SK-N-SH treated with all-trans-retinoic acid at 6 μM for 48 hours (cell line): Measurements from ENCODE around the gene SEMA3E.

ENCODE experiments used
- ATAC-seq: fragments of 200-7000 bp; cut with Tn5 transposase; 3 replicates; pipeline ENCODE4 v1.9.1; 2020; ENCODE audit warnings: mild to moderate bottlenecking, moderate library complexity
- BACH2 ChIP-seq: fragments of 250-450 bp; sonication (Bioruptor Pico); IDR thresholded peaks from 2 replicates; pipeline ENCODE4 v1.9.0; 2021; ENCODE audit warnings: mild to moderate bottlenecking, borderline replicate concordance
- CSDC2 ChIP-seq: fragments of 250-450 bp; sonication (Bioruptor Pico); IDR thresholded peaks from 2 replicates; pipeline ENCODE4 v1.5.0; 2020; ENCODE audit warnings: mild to moderate bottlenecking, moderate library complexity
- GLIS3 ChIP-seq: fragments of 250-450 bp; sonication (Bioruptor Pico); IDR thresholded peaks from 2 replicates; pipeline ENCODE4 v1.5.0; 2020; ENCODE audit warnings: mild to moderate bottlenecking, moderate library complexity
- ISL1 ChIP-seq: fragments of 250-450 bp; sonication (Bioruptor Pico); IDR thresholded peaks from 2 replicates; pipeline ENCODE4 v2.1.2; 2022; ENCODE audit warnings: mild to moderate bottlenecking, moderate library complexity
- OSR1 ChIP-seq: fragments of 250-450 bp; sonication (Bioruptor Pico); IDR thresholded peaks from 2 replicates; pipeline ENCODE4 v1.8.0; 2022; ENCODE audit warnings: moderate library complexity, mild to moderate bottlenecking, inconsistent platforms
- RARB ChIP-seq: fragments of 250-450 bp; sonication (Bioruptor Pico); IDR thresholded peaks from 2 replicates; pipeline ENCODE4 v1.8.0; 2021; ENCODE audit warnings: mild to moderate bottlenecking, moderate library complexity
- SNAI2 ChIP-seq: fragments of 250-450 bp; sonication (Bioruptor Pico); IDR thresholded peaks from 2 replicates; pipeline ENCODE4 v1.5.0; 2020; ENCODE audit warnings: mild to moderate bottlenecking, moderate library complexity
- TCF4 ChIP-seq: fragments of 250-450 bp; sonication (Bioruptor Pico); IDR thresholded peaks from 2 replicates; pipeline ENCODE4 v1.8.0; 2021; ENCODE audit warnings: mild to moderate bottlenecking, moderate library complexity, borderline replicate concordance
- TOX ChIP-seq: fragments of 250-450 bp; sonication (Bioruptor Pico); IDR thresholded peaks from 2 replicates; pipeline ENCODE4 v1.8.0; 2021; ENCODE audit warnings: mild to moderate bottlenecking, moderate library complexity, borderline replicate concordance
- ZC3H10 ChIP-seq: fragments of 250-450 bp; sonication (Bioruptor Pico); IDR thresholded peaks from 2 replicates; pipeline ENCODE4 v1.5.1; 2021; ENCODE audit warnings: mild to moderate bottlenecking, moderate library complexity
- ZFP3 ChIP-seq: fragments of 250-450 bp; sonication (Bioruptor Pico); IDR thresholded peaks from 2 replicates; pipeline ENCODE4 v1.5.0; 2020; ENCODE audit warnings: mild to moderate bottlenecking, moderate library complexity
- ZFP30 ChIP-seq: fragments of 450-650 bp; formaldehyde crosslinking; IDR thresholded peaks from 2 replicates; pipeline ENCODE4 v1.5.0; 2022; ENCODE audit warnings: mild to moderate bottlenecking, moderate library complexity
- ZNF565 ChIP-seq: fragments of 450-650 bp; formaldehyde crosslinking; conservative IDR thresholded peaks from 2 replicates; pipeline ENCODE4 v1.5.0; 2020; ENCODE audit warnings: low read depth, mild to moderate bottlenecking, moderate library complexity
- ZNF70 ChIP-seq: fragments of 450-650 bp; formaldehyde crosslinking; IDR thresholded peaks from 2 replicates; pipeline ENCODE4 v1.5.0; 2020; ENCODE audit warnings: mild to moderate bottlenecking, moderate library complexity
- ZNF8 ChIP-seq: fragments of 450-650 bp; formaldehyde crosslinking; IDR thresholded peaks from 2 replicates; pipeline ENCODE4 v1.5.0; 2020; ENCODE audit warnings: mild to moderate bottlenecking, moderate library complexity
- TF ChIP-seq, protein P1 (sequence below): fragments of 250-450 bp; sonication (Bioruptor Pico); IDR thresholded peaks from 2 replicates; pipeline ENCODE4 v1.8.0; 2020; ENCODE audit warnings: mild to moderate bottlenecking, moderate library complexity, borderline replicate concordance
- TF ChIP-seq, protein P2 (sequence below): fragments of 250-450 bp; sonication (Bioruptor Pico); IDR thresholded peaks from 2 replicates; pipeline ENCODE4 v1.5.1; 2021; ENCODE audit warnings: mild to moderate bottlenecking, moderate library complexity
- TF ChIP-seq, protein P3 (sequence below): fragments of 250-450 bp; sonication (Bioruptor Pico); IDR thresholded peaks from 2 replicates; pipeline ENCODE4 v1.8.0; 2021; ENCODE audit warnings: low read depth, mild to moderate bottlenecking, moderate library complexity, borderline replicate concordance
- TF ChIP-seq, protein P4 (sequence below): fragments of 250-450 bp; sonication (Bioruptor Pico); IDR thresholded peaks from 2 replicates; pipeline ENCODE4 v1.5.1; 2020; ENCODE audit warnings: low read depth, mild to moderate bottlenecking, moderate library complexity
- TF ChIP-seq, protein P5 (sequence below): fragments of 250-450 bp; sonication (Bioruptor Pico); IDR thresholded peaks from 2 replicates; pipeline ENCODE4 v1.5.0; 2020; ENCODE audit warnings: mild to moderate bottlenecking, moderate library complexity

SEMA3E gene

DNA sequence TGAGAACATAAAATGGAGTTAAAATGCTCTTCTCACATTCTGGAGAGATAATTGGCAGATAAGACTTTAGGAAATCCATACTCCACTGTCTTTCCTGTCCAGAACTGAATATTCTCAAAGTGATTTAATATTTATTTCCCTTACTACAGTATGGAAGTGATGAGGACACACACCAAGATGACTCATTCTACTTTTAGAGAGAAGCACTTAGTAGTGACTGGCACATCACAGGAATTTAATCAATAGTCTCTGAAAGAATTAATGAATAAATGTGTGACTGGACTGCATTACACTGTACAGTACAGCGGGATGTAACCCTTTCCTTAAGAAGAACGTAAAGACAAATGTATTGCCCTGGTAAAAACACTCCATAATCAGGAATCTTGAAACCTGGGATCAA is 116.7 kb downstream of the SEMA3E start:
- peak; percentile 88 for ATAC-seq
- TF ChIP-seq, protein P1, sequence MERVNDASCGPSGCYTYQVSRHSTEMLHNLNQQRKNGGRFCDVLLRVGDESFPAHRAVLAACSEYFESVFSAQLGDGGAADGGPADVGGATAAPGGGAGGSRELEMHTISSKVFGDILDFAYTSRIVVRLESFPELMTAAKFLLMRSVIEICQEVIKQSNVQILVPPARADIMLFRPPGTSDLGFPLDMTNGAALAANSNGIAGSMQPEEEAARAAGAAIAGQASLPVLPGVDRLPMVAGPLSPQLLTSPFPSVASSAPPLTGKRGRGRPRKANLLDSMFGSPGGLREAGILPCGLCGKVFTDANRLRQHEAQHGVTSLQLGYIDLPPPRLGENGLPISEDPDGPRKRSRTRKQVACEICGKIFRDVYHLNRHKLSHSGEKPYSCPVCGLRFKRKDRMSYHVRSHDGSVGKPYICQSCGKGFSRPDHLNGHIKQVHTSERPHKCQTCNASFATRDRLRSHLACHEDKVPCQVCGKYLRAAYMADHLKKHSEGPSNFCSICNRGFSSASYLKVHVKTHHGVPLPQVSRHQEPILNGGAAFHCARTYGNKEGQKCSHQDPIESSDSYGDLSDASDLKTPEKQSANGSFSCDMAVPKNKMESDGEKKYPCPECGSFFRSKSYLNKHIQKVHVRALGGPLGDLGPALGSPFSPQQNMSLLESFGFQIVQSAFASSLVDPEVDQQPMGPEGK, result 0 out of 2 replicates have a peak, but pooled peaks have one; percentile 14
- TF ChIP-seq BACH2 (CRISPR knock-in tag) (no peak), ZNF565 (CRISPR knock-in tag) (0 out of 2 replicates have a peak, but pooled peaks have one; percentile 29), ISL1 (CRISPR knock-in tag) (peak; percentile 98), ZNF70 (no peak), SNAI2 (CRISPR knock-in tag) (0 out of 2 replicates have a peak, but pooled peaks have one; percentile 33), TOX (CRISPR knock-in tag) (peak; percentile 84), RARB (CRISPR knock-in tag) (0 out of 2 replicates have a peak, but pooled peaks have one; percentile 37)
- TF ChIP-seq, protein P2, sequence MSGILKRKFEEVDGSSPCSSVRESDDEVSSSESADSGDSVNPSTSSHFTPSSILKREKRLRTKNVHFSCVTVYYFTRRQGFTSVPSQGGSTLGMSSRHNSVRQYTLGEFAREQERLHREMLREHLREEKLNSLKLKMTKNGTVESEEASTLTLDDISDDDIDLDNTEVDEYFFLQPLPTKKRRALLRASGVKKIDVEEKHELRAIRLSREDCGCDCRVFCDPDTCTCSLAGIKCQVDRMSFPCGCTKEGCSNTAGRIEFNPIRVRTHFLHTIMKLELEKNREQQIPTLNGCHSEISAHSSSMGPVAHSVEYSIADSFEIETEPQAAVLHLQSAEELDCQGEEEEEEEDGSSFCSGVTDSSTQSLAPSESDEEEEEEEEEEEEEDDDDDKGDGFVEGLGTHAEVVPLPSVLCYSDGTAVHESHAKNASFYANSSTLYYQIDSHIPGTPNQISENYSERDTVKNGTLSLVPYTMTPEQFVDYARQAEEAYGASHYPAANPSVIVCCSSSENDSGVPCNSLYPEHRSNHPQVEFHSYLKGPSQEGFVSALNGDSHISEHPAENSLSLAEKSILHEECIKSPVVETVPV (CRISPR knock-in tag), result 0 out of 2 replicates have a peak, but pooled peaks have one; percentile 40

DNA sequence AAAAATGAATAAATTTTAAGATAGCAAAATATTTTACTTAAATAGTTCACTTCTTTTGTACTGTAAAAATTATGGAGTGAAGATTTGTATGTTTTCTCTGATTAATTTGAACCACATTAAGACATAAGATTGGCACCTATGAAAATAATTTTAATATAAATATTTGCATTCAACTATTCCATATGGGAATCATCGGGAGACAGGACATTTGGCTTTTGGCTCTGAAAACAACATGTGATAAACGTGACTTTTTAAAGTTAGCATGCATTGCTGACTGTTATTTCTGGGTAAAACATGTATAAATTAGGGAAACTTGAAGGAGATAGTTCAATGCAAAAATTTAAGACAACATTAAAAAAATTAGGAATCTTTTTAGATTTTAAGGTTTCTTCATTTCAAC is 117.2 kb downstream of the SEMA3E start:
- TF ChIP-seq ZNF70 (no peak), ZFP30 (CRISPR knock-in tag) (no peak), ZC3H10 (CRISPR knock-in tag) (no peak), SNAI2 (CRISPR knock-in tag) (no peak), RARB (CRISPR knock-in tag) (no peak), ZNF8 (no peak), TOX (CRISPR knock-in tag) (no peak), ZNF565 (CRISPR knock-in tag) (no peak), CSDC2 (no peak), TCF4 (CRISPR knock-in tag) (no peak), OSR1 (CRISPR knock-in tag) (no peak), ISL1 (CRISPR knock-in tag) (no peak)
- TF ChIP-seq, protein P3, sequence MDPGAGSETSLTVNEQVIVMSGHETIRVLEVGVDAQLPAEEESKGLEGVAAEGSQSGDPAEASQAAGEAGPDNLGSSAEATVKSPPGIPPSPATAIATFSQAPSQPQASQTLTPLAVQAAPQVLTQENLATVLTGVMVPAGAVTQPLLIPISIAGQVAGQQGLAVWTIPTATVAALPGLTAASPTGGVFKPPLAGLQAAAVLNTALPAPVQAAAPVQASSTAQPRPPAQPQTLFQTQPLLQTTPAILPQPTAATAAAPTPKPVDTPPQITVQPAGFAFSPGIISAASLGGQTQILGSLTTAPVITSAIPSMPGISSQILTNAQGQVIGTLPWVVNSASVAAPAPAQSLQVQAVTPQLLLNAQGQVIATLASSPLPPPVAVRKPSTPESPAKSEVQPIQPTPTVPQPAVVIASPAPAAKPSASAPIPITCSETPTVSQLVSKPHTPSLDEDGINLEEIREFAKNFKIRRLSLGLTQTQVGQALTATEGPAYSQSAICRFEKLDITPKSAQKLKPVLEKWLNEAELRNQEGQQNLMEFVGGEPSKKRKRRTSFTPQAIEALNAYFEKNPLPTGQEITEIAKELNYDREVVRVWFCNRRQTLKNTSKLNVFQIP, result no peak
- TF ChIP-seq, protein P4, sequence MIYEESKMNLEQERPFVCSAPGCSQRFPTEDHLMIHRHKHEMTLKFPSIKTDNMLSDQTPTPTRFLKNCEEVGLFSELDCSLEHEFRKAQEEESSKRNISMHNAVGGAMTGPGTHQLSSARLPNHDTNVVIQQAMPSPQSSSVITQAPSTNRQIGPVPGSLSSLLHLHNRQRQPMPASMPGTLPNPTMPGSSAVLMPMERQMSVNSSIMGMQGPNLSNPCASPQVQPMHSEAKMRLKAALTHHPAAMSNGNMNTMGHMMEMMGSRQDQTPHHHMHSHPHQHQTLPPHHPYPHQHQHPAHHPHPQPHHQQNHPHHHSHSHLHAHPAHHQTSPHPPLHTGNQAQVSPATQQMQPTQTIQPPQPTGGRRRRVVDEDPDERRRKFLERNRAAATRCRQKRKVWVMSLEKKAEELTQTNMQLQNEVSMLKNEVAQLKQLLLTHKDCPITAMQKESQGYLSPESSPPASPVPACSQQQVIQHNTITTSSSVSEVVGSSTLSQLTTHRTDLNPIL (CRISPR knock-in tag), result no peak
- TF ChIP-seq, protein P5, sequence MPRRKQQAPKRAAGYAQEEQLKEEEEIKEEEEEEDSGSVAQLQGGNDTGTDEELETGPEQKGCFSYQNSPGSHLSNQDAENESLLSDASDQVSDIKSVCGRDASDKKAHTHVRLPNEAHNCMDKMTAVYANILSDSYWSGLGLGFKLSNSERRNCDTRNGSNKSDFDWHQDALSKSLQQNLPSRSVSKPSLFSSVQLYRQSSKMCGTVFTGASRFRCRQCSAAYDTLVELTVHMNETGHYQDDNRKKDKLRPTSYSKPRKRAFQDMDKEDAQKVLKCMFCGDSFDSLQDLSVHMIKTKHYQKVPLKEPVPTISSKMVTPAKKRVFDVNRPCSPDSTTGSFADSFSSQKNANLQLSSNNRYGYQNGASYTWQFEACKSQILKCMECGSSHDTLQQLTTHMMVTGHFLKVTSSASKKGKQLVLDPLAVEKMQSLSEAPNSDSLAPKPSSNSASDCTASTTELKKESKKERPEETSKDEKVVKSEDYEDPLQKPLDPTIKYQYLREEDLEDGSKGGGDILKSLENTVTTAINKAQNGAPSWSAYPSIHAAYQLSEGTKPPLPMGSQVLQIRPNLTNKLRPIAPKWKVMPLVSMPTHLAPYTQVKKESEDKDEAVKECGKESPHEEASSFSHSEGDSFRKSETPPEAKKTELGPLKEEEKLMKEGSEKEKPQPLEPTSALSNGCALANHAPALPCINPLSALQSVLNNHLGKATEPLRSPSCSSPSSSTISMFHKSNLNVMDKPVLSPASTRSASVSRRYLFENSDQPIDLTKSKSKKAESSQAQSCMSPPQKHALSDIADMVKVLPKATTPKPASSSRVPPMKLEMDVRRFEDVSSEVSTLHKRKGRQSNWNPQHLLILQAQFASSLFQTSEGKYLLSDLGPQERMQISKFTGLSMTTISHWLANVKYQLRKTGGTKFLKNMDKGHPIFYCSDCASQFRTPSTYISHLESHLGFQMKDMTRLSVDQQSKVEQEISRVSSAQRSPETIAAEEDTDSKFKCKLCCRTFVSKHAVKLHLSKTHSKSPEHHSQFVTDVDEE (CRISPR knock-in tag), result no peak
- TF ChIP-seq, protein P2 (CRISPR knock-in tag), result no peak
- no peak for ATAC-seq

DNA sequence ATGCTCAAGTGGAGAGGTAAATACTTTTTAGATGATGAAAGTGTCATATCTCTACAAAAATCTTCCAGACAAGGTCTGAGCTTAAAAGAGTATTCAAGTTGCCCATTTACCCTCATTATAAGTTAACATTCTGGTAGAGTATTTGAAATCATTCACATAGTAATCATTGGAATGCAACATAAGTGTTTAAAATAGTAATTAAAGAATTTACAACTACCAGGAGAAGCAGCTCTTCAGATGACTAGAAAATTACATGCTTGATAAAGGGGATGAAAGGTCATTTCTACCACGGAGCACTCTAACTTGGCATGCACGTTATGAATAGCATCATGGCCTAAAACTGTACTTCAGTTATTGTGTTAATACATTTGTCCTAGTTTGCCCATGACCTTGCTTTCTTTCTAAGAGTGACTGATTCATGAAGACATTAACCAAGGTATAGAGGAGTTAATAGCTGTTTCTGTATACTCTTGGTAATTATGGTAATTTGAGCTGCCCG is 120.0 kb downstream of the SEMA3E start:
- no peak for ATAC-seq
- TF ChIP-seq GLIS3 (CRISPR knock-in tag) (no peak), ZFP3 (no peak)
